GM21390 (cell line): ENCODE data around the gene TMEM8B.
"Not testable (repeated sequence)": the region's sequence is repeated elsewhere in the genome, so short reads cannot be mapped to it uniquely, and the experiment has no call there.

Experiments
- ATAC-seq: cut with Tn5 transposase; IDR thresholded peaks from one replicate; pipeline ENCODE4 v1.9.1; 2021; ENCODE audit not compliant: unreplicated experiment

Gene TMEM8B

GRCh38 chr9:35905051-35905781 lies 76.2 kb downstream of the TMEM8B start:
- no peak for ATAC-seq

- ATAC-seq = no peak
These were observed 77.1 kb downstream of the TMEM8B start, which contains the start of gene HRCT1 for GRCh38 chr9:35905912-35906679. TSS of gene HRCT1 (plus strand) at chr9:35906202. CDS start at chr9:35906288, 86 bp downstream.

- no peak for ATAC-seq
These were observed 78.1 kb downstream of the TMEM8B start for GRCh38 chr9:35906923-35907699.

GRCh38 chr9:35907711-35908503 lies 78.9 kb downstream of the TMEM8B start:
- no peak for ATAC-seq

GRCh38 chr9:35908504-35909125 lies 79.6 kb downstream of the TMEM8B start:
- no peak for ATAC-seq

GRCh38 chr9:35909274-35909673 lies 80.2 kb downstream of the TMEM8B start, which contains the start of gene SPAAR:
TSS of gene SPAAR (plus strand) at chr9:35909490. CDS start at chr9:35910464, 974 bp downstream.
- ATAC-seq = no peak

- no peak for ATAC-seq
These were observed 80.9 kb downstream of the TMEM8B start for GRCh38 chr9:35909687-35910612.

- no peak for ATAC-seq
These were observed 81.8 kb downstream of the TMEM8B start for GRCh38 chr9:35910613-35911359.

GRCh38 chr9:35911690-35912089 lies 82.7 kb downstream of the TMEM8B start:
- ATAC-seq = no peak

- ATAC-seq = no peak
These were observed 83.9 kb downstream of the TMEM8B start for GRCh38 chr9:35912791-35913400.

- not testable (repeated sequence) for ATAC-seq
These were observed 84.4 kb downstream of the TMEM8B start for GRCh38 chr9:35913429-35913828.

GRCh38 chr9:35914301-35914807 lies 85.3 kb downstream of the TMEM8B start:
- no peak for ATAC-seq
